ENCODE measurements around the gene LRP1B.

DNA sequence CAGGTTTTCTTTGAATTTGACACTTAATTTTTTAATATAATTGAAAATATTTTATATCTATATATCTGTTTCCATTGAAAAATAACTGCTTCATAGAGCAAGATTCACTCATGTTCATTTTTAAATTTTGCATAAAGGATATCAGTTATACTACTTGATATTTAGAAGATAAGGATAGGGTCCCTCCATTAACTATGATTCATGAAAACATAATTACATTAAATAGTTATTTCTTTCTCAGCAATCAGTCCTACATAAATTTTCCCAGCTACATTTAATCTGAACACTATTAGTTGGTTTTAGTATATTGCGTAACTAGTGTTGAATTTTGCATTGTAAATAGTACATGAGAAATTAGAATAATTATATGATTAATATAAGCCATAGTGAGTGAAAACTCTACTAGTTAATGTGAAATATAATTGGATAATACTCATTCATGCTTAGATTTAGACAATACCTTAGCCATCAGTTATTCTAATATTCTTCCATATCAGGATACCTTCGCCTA is 42.7 kb downstream of the LRP1B start:
- TF ChIP-seq POLR2AphosphoS5 (IDR thresholded peaks at IDR 0.05; ENCODE audit: insufficient read depth in 1 of 2, low read depth in 1 of 2) (no peak), POLR2A (IDR thresholded peaks at IDR 0.05) (no peak)

Data from vagina (tissue), 2 donors.